Activated CD8-positive, alpha-beta T cell treated with anti-CD3 and anti-CD28 coated beads for 36 hours (primary cell): Measurements from ENCODE around the gene NAPG. TPM values are rescaled to one million over a fixed set of nuclear protein-coding genes. Genes with fewer than 3 reads are reported as not detected.

ENCODE experiments used
- ATAC-seq: fragments of 200-7000 bp; cut with Tn5 transposase; one replicate; pipeline ENCODE4 v1.10.0; 2021; ENCODE audit warnings: mild to moderate bottlenecking, moderate library complexity
- CTCF ChIA-PET: fragments of 350-600 bp; sonication (Branson Sonifier 250); formaldehyde crosslinking; loops from one replicate; lab custom pipeline; 2021; ENCODE audit warnings: antibody characterized with exemption; lab: Charles Lee
- POLR2A ChIA-PET: fragments of 350-600 bp; sonication (Branson Sonifier 250); formaldehyde crosslinking; loops from one replicate; lab custom pipeline; 2021; ENCODE audit warnings: antibody characterized with exemption; lab: Charles Lee
- DNase-seq: peaks from one replicate; pipeline ENCODE4 v3.0.0-alpha.2; 2020
- H3K27ac Mint-ChIP-seq: one replicate; pipeline ENCODE4 v1.8.0; 2021; ENCODE audit warnings: mild to moderate bottlenecking, mixed read lengths
- H3K27me3 Mint-ChIP-seq: one replicate; pipeline ENCODE4 v1.8.0; 2021; ENCODE audit warnings: mixed read lengths
- H3K36me3 Mint-ChIP-seq: one replicate; pipeline ENCODE4 v1.8.0; 2021; ENCODE audit warnings: low read depth, mixed read lengths
- H3K4me1 Mint-ChIP-seq: one replicate; pipeline ENCODE4 v1.8.0; 2021; ENCODE audit warnings: low read depth, mixed read lengths
- H3K4me3 Mint-ChIP-seq: one replicate; pipeline ENCODE4 v1.8.0; 2021; ENCODE audit warnings: mild to moderate bottlenecking, moderate library complexity, mixed read lengths
- H3K9me3 Mint-ChIP-seq: one replicate; pipeline ENCODE4 v1.8.0; 2021; ENCODE audit warnings: mixed read lengths
- intact Hi-C: fragments of 100-400 bp; cut with micrococcal nuclease; formaldehyde crosslinking; loops from one replicate; pipeline ENCODE4 v1.10.0; 2022
- total RNA-seq, 2 experiments: library from RNA; stranded (reverse); gene quantifications; one replicate each; pipeline ENCODE4 v1.2.3, GENCODE V29; 2021
- TF ChIP-seq, protein P1 (sequence below): fragments of 200-600 bp; IDR thresholded peaks from one replicate; pipeline ENCODE4 v1.8.0; 2022; ENCODE audit warnings: antibody characterized with exemption, mild to moderate bottlenecking

Gene NAPG
- total RNA-seq, 2 experiments from 2014 or later: 27.5 to 29.7 TPM

DNA sequence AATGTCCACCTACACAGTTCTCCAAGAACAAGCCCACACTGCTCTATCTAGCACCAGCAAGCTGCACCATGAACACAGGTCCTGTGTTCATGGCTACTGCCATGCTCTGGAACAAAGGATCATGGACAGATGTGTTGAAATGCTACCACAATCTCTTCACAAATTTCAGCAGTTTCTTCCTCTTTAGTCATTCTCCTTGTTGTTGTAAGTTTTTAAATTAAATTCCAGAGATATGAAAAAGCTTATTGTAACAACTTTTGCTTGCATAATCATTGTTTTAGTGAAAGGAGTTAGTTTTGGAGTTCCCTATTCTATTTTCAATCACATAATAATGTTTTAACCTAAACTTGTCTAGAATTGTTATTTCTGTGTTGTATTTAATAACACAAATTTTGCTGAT, 17.2 kb upstream of the NAPG start:
- CTCF ChIA-PET: no interaction called here
- H3K4me3 Mint-ChIP-seq: no peak overlapping the region
- H3K9me3 Mint-ChIP-seq: peaks cover 13% of the 10 kb centered on the region

DNA sequence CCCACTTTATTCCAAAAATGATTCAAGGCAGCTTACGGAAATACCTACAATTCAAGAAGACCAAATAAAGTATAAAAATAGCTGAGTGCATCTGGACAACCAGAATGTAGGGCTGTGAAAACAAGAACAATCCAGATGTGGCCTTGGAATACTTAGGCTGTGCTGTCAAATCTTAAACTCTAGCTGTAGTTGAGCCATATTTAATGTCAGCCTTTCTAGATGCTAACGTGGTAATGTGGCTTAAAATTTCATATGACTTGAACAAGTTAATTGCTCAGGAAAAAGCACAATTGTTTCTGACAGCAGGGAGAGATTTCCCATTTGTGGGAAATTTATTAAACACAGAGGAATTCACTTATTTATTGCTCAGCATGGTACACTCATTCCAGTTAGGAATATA, 14.6 kb upstream of the NAPG start:
- intact Hi-C loops: no loop called here
- CTCF ChIA-PET: interaction anchor here (0.7 kb wide), 1 partner anchor 8 kb away, joined by 3 read pairs; no protein-coding TSS in a partner anchor
- H3K27ac Mint-ChIP-seq: no peak overlapping the region

More for the DNA sequence above, 17.2 kb upstream of the NAPG start:
- DNase-seq (no peak), ATAC-seq (no peak)
- TF ChIP-seq, protein P1, sequence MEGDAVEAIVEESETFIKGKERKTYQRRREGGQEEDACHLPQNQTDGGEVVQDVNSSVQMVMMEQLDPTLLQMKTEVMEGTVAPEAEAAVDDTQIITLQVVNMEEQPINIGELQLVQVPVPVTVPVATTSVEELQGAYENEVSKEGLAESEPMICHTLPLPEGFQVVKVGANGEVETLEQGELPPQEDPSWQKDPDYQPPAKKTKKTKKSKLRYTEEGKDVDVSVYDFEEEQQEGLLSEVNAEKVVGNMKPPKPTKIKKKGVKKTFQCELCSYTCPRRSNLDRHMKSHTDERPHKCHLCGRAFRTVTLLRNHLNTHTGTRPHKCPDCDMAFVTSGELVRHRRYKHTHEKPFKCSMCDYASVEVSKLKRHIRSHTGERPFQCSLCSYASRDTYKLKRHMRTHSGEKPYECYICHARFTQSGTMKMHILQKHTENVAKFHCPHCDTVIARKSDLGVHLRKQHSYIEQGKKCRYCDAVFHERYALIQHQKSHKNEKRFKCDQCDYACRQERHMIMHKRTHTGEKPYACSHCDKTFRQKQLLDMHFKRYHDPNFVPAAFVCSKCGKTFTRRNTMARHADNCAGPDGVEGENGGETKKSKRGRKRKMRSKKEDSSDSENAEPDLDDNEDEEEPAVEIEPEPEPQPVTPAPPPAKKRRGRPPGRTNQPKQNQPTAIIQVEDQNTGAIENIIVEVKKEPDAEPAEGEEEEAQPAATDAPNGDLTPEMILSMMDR: no peak
- Mint-ChIP-seq H3K36me3 (peaks cover 1% of the 10 kb centered on the region), H3K27ac (no peak overlapping the region), H3K27me3 (peaks cover 9% of the 10 kb centered on the region), H3K4me1 (no peaks in the 10 kb centered on the region)
- POLR2A ChIA-PET: interaction anchor here (1.4 kb wide), 1 partner anchor 9 kb away, joined by 3 read pairs; no protein-coding TSS in a partner anchor
- intact Hi-C loops: no loop called here

DNA sequence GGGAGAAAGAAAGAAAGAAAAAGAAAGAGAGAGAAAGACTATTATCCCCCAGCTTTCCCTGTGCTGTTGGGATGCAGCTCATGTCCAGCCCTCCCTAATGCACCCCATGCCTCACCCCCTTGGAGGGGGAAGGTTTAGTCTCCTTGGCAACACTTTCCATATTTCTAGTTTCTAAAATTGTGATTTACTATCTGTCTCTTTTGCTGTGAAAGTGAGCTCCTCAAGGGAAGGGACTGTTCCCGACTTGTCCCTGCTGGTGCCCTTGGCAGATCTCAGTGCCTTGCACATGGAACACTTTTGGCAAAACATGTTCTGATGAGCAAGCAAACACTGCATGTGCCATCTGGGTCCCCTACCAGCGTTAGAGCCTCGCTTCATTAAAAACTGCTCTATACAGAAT, 11.7 kb upstream of the NAPG start:
- Mint-ChIP-seq H3K27ac (no peak overlapping the region), H3K4me1 (no peaks in the 10 kb centered on the region), H3K9me3 (no peaks in the 10 kb centered on the region), H3K4me3 (no peak overlapping the region), H3K27me3 (peaks cover 25% of the 10 kb centered on the region), H3K36me3 (no peaks in the 10 kb centered on the region)
- POLR2A ChIA-PET: no interaction called here
- CTCF ChIA-PET: no interaction called here
- no peak for ATAC-seq
- TF ChIP-seq, protein P1: no peak
- intact Hi-C loops: no loop called here
- DNase-seq: no peak

More for the DNA sequence above, 14.6 kb upstream of the NAPG start:
- H3K36me3 Mint-ChIP-seq: peaks cover 1% of the 10 kb centered on the region
- no peak overlapping the region for H3K4me3 Mint-ChIP-seq
- DNase-seq (no peak), ATAC-seq (no peak)
- no peaks in the 10 kb centered on the region for H3K4me1 Mint-ChIP-seq
- peaks cover 15% of the 10 kb centered on the region for H3K27me3 Mint-ChIP-seq
- POLR2A ChIA-PET: no interaction called here
- H3K9me3 Mint-ChIP-seq: peaks cover 8% of the 10 kb centered on the region
- TF ChIP-seq, protein P1: no peak

DNA sequence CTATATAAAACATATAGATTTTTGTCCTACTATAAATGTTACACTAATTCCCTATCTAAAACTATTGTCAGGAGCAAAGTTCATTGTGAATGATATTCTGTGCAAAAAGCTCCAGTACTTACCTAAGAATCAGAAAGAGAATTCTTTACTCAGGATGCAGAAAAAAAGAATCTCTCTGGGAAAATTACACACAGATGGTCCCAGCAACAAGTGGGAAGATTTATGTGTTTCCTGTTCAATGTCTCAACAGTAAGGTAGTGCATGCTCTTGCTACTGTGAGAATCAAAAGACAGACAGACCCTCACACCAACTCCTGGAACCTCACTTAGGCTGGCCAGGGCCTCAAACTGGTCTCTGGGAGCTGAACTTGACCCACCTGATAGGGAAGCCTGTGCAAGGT, 11.2 kb upstream of the NAPG start:
- H3K9me3 Mint-ChIP-seq: no peaks in the 10 kb centered on the region
- H3K27me3 Mint-ChIP-seq: peaks cover 29% of the 10 kb centered on the region
- TF ChIP-seq, protein P1: no peak
- H3K4me1 Mint-ChIP-seq: peaks cover under 1% of the 10 kb centered on the region
- ATAC-seq (no peak), DNase-seq (no peak)
- POLR2A ChIA-PET: no interaction called here
- intact Hi-C loops: no loop called here
- H3K4me3 Mint-ChIP-seq: no peak overlapping the region
- H3K36me3 Mint-ChIP-seq: no peaks in the 10 kb centered on the region
- CTCF ChIA-PET: interaction anchor here (0.9 kb wide), 1 partner anchor 24 kb away, joined by 3 read pairs; no protein-coding TSS in a partner anchor
- no peak overlapping the region for H3K27ac Mint-ChIP-seq

DNA sequence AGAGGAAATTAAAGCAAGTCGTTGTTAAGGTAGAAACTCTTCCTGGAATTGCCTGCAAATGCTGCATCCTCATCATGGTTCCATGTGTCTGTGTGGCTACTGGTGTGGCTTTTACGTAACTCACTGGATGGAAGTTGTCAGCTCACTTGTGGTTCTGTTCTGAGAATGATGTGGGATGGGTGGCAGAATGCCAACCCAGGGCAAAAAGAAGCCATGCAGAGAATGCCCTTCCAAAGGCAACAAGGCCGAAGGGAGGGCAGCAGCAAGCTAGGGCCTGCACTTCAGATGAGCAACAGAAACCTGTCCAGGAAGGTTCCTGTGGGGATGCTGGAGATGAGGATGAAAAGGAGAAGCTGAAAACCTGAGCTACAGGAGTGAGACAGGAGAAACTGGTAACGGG, 10.4 kb upstream of the NAPG start:
- peaks cover 5% of the 10 kb centered on the region for H3K4me1 Mint-ChIP-seq
- no peaks in the 10 kb centered on the region for H3K9me3 Mint-ChIP-seq
- TF ChIP-seq, protein P1: no peak
- H3K4me3 Mint-ChIP-seq: no peak overlapping the region
- POLR2A ChIA-PET: no interaction called here
- CTCF ChIA-PET: interaction anchor here (0.9 kb wide), 1 partner anchor 25 kb away, joined by 3 read pairs; no protein-coding TSS in a partner anchor
- no peaks in the 10 kb centered on the region for H3K36me3 Mint-ChIP-seq
- H3K27ac Mint-ChIP-seq: no peak overlapping the region
- no peak for ATAC-seq
- intact Hi-C loops: no loop called here
- DNase-seq: no peak
- peaks cover 29% of the 10 kb centered on the region for H3K27me3 Mint-ChIP-seq
